T-cell (primary cell): ENCODE measurements around the gene CAPN14. TPM values are rescaled to one million over a fixed set of nuclear protein-coding genes. Genes with fewer than 3 reads are reported as not detected.

Experiments
- ATAC-seq, 4 experiments: fragments of 200-7000 bp in 3 of 4; fragments of 150-1000 bp in 1 of 4; cut with Tn5 transposase; replicated peaks in 1 of 4; 1 replicate in 3 of 4; 2 replicates in 1 of 4; pipeline ENCODE4 v1.10.0; 2021; ENCODE audit warnings: moderate library complexity in 3 of 4, mild to moderate bottlenecking in 2 of 4, moderate number of reproducible peaks in 1 of 4
- CTCF ChIA-PET, 2 donors: fragments of 300-600 bp; sonication (Branson Sonifier 250); formaldehyde crosslinking; loops; one replicate each; lab custom pipeline; 2022; ENCODE audit warnings: antibody characterized with exemption in 2 of 2; lab: Charles Lee
- POLR2A ChIA-PET, 2 donors: fragments of 300-600 bp; sonication (Branson Sonifier 250); formaldehyde crosslinking; loops; one replicate each; lab custom pipeline; 2022; ENCODE audit warnings: antibody characterized with exemption in 2 of 2; lab: Charles Lee
- DNase-seq, 35 experiments: peaks; one replicate each; pipeline versions ENCODE4 v3.0.0 to v3.0.0-alpha.2; 2013 to 2023
- H3K27ac ChIP-seq: one replicate; pipeline ENCODE4 v1.5.1; 2013; ENCODE audit warnings: low read length
- H3K27me3 ChIP-seq, 2 experiments: replicated peaks in 1 of 2; 1 replicate in 1 of 2; 2 replicates in 1 of 2; pipeline versions ENCODE4 v1.6.1 to v1.7.0; 2013; ENCODE audit warnings: low read length in 1 of 2, mixed read lengths in 1 of 2; ENCODE audit not compliant: control insufficient read depth in 2 of 2, insufficient read depth in 2 of 2; ENCODE audit errors: extremely low read depth in 1 of 2
- H3K36me3 ChIP-seq, 2 donors: 1 replicate in 1 of 2; 2 replicates in 1 of 2; pipeline versions ENCODE4 v1.6.1 to v1.7.0; 2013; ENCODE audit warnings: low read length in 1 of 2; ENCODE audit not compliant: control insufficient read depth in 2 of 2, insufficient read depth in 1 of 2; ENCODE audit errors: extremely low read depth in 1 of 2
- H3K4me1 ChIP-seq, 2 experiments: 1 replicate in 1 of 2; 2 replicates in 1 of 2; pipeline versions ENCODE4 v1.6.1 to v1.7.0; 2013; ENCODE audit warnings: low read length in 2 of 2, mixed read lengths in 1 of 2; ENCODE audit not compliant: insufficient read depth in 2 of 2, control insufficient read depth in 1 of 2; ENCODE audit errors: extremely low read depth in 1 of 2
- H3K4me3 ChIP-seq, 2 donors: 1 replicate in 1 of 2; 2 replicates in 1 of 2; pipeline versions ENCODE4 v1.5.1 to v1.7.0; 2013; ENCODE audit warnings: mild to moderate bottlenecking in 2 of 2, low read length in 1 of 2, moderate library complexity in 1 of 2; ENCODE audit not compliant: control insufficient read depth in 1 of 2; ENCODE audit errors: extremely low read depth in 1 of 2
- H3K9me3 ChIP-seq: 2 replicates; pipeline ENCODE4 v1.7.0; 2013
- H3K27ac Mint-ChIP-seq, 2 donors: one replicate each; pipeline ENCODE4 v1.8.0; 2020 to 2021; ENCODE audit warnings: mild to moderate bottlenecking in 2 of 2, mixed read lengths in 2 of 2
- H3K27me3 Mint-ChIP-seq, 2 donors: one replicate each; pipeline ENCODE4 v1.8.0; 2021 to 2022; ENCODE audit warnings: mixed read lengths in 2 of 2
- H3K36me3 Mint-ChIP-seq: one replicate; pipeline ENCODE4 v1.8.0; 2021; ENCODE audit warnings: mixed read lengths
- H3K4me1 Mint-ChIP-seq, 3 donors: one replicate each; pipeline ENCODE4 v1.8.0; 2020 to 2022; ENCODE audit warnings: mixed read lengths in 3 of 3, mild to moderate bottlenecking in 1 of 3
- H3K4me3 Mint-ChIP-seq, 3 donors: one replicate each; pipeline ENCODE4 v1.8.0; 2020 to 2022; ENCODE audit warnings: mild to moderate bottlenecking in 3 of 3, mixed read lengths in 3 of 3, moderate library complexity in 3 of 3
- H3K9me3 Mint-ChIP-seq, 3 donors: one replicate each; pipeline ENCODE4 v1.8.0; 2020 to 2022; ENCODE audit warnings: mixed read lengths in 3 of 3
- WGBS: methylation state at CpG from one replicate; pipeline ENCODE4 v1.1.5; 2013; ENCODE audit warnings: missing lambda C conversion rate; ENCODE audit not compliant: insufficient coverage; 5-methylcytosine and 5-hydroxymethylcytosine counted together
- total RNA-seq, 35 experiments: library from RNA in 6 of 35; stranded (reverse) in 6 of 35; fragments of 120-200 nt in 1 of 35; gene quantifications; one replicate each; pipeline versions ENCODE4 v1.2.1 to v1.2.4 and lab custom pipeline; 2013 to 2026

Gene CAPN14
- total RNA-seq, 5 donors from 2014 or later (not counting 1 experiment from before 2014, with no cell fraction given), result 0.15 to 0.76 (median 0.55) TPM

- peaks cover 0 to 28% of the 10 kb centered on the region in 2 experiments for H3K27me3 ChIP-seq
- WGBS, result 100% methylated on average over 1 of the region's 4 CpGs
- Mint-ChIP-seq H3K9me3 (no peaks in the 10 kb centered on the region), H3K36me3 (no peaks in the 10 kb centered on the region), H3K4me3 (no peak overlapping the region), H3K4me1 (peaks cover 10 to 11% (median 10%) of the 10 kb centered on the region in 3 donors), H3K27ac (no peak overlapping the region), H3K27me3 (peaks cover 30 to 45% of the 10 kb centered on the region in 2 donors)
- peaks cover 2 to 14% of the 10 kb centered on the region in 2 experiments for H3K4me1 ChIP-seq
- no peak for DNase-seq
- H3K36me3 ChIP-seq, result no peaks in the 10 kb centered on the region
- H3K27ac ChIP-seq, result no peak overlapping the region
- no peak for ATAC-seq
- POLR2A ChIA-PET, result no interaction called here
- no peak overlapping the region for H3K4me3 ChIP-seq
- CTCF ChIA-PET, result no interaction called here
- H3K9me3 ChIP-seq, result no peaks in the 10 kb centered on the region
Measured at GRCh38 chr2:31139671-31140070, 77.6 kb downstream of the CAPN14 start.

GRCh38 chr2:31138037-31138962 is 79.0 kb downstream of the CAPN14 start, which contains the start of gene GALNT14:
TSS of gene GALNT14 (minus strand) at chr2:31138440. CDS start at chr2:31138086, 354 bp downstream.
- ChIA-PET POLR2A (no interaction called here), CTCF (no interaction called here)
- Mint-ChIP-seq H3K4me1 (peaks cover 10 to 11% (median 10%) of the 10 kb centered on the region in 3 donors), H3K4me3 (peak within 1 kb of the TSS; percentile 53 to 65 (median 62)), H3K27me3 (peaks cover 37 to 59% of the 10 kb centered on the region in 2 donors), H3K27ac (no peak within 1 kb of the TSS), H3K36me3 (no peaks in the 10 kb centered on the region), H3K9me3 (no peaks in the 10 kb centered on the region)
- DNase-seq, result peak in 12 of 35 experiments; percentile 4 to 36 (median 10)
- no peaks in the 10 kb centered on the region for H3K36me3 ChIP-seq
- H3K4me1 ChIP-seq, result peaks cover 2 to 14% of the 10 kb centered on the region in 2 experiments
- peaks cover 0 to 37% of the 10 kb centered on the region in 2 experiments for H3K27me3 ChIP-seq
- H3K9me3 ChIP-seq, result no peaks in the 10 kb centered on the region
- WGBS, result 2% methylated on average over 94 of the region's 95 CpGs
- peak; percentile 20 to 59 (median 58) for ATAC-seq
- H3K27ac ChIP-seq, result no peak within 1 kb of the TSS
- H3K4me3 ChIP-seq, result peak within 1 kb of the TSS; percentile 34 to 78

GRCh38 chr2:31137211-31138036 is 79.9 kb downstream of the CAPN14 start:
- Histone ChIP-seq H3K4me1 (peaks cover 2 to 14% of the 10 kb centered on the region in 2 experiments), H3K27ac (no peak overlapping the region), H3K9me3 (no peaks in the 10 kb centered on the region), H3K4me3 (peak overlapping the region; percentile 34 to 78), H3K36me3 (no peaks in the 10 kb centered on the region), H3K27me3 (peaks cover 0 to 37% of the 10 kb centered on the region in 2 experiments)
- POLR2A ChIA-PET, result no interaction called here
- DNase-seq, result no peak
- Mint-ChIP-seq H3K27ac (no peak overlapping the region), H3K36me3 (no peaks in the 10 kb centered on the region), H3K27me3 (peaks cover 41 to 64% of the 10 kb centered on the region in 2 donors), H3K4me3 (peak overlapping the region; percentile 62 to 65 (median 62)), H3K9me3 (no peaks in the 10 kb centered on the region), H3K4me1 (peaks cover 10 to 11% (median 10%) of the 10 kb centered on the region in 3 donors)
- WGBS, result under 1% methylated on average over 71 of the region's 72 CpGs
- CTCF ChIA-PET, result no interaction called here
- no peak for ATAC-seq

- 35% methylated on average over 6 of the region's 10 CpGs for WGBS
- no peaks in the 10 kb centered on the region for H3K36me3 Mint-ChIP-seq
- ATAC-seq (no peak), DNase-seq (no peak)
- H3K9me3 ChIP-seq, result no peaks in the 10 kb centered on the region
- H3K4me1 ChIP-seq, result peaks cover 2 to 14% of the 10 kb centered on the region in 2 experiments
- H3K27ac Mint-ChIP-seq, result no peak overlapping the region
- H3K4me3 ChIP-seq, result peak overlapping the region in 1 of 2 donors; percentile 78
- H3K4me3 Mint-ChIP-seq, result peak overlapping the region; percentile 62 to 65 (median 62)
- H3K27me3 ChIP-seq, result peaks cover 0 to 37% of the 10 kb centered on the region in 2 experiments
- peaks cover 10 to 11% (median 10%) of the 10 kb centered on the region in 3 donors for H3K4me1 Mint-ChIP-seq
- H3K27me3 Mint-ChIP-seq, result peaks cover 42 to 65% of the 10 kb centered on the region in 2 donors
- CTCF ChIA-PET, result no interaction called here
- no peak overlapping the region for H3K27ac ChIP-seq
- POLR2A ChIA-PET, result no interaction called here
- H3K9me3 Mint-ChIP-seq, result no peaks in the 10 kb centered on the region
- H3K36me3 ChIP-seq, result no peaks in the 10 kb centered on the region
Measured at GRCh38 chr2:31136732-31137131, 80.6 kb downstream of the CAPN14 start.

GRCh38 chr2:31136000-31136399 is 81.3 kb downstream of the CAPN14 start:
- H3K27me3 ChIP-seq, result peaks cover 0 to 37% of the 10 kb centered on the region in 2 experiments
- Mint-ChIP-seq H3K9me3 (no peaks in the 10 kb centered on the region), H3K27me3 (peaks cover 44 to 62% of the 10 kb centered on the region in 2 donors), H3K4me1 (peaks cover 10 to 11% (median 10%) of the 10 kb centered on the region in 3 donors), H3K4me3 (peak overlapping the region in 1 of 3 donors; percentile 65), H3K27ac (no peak overlapping the region), H3K36me3 (no peaks in the 10 kb centered on the region)
- ATAC-seq (no peak), DNase-seq (no peak)
- H3K4me1 ChIP-seq, result peaks cover 2 to 14% of the 10 kb centered on the region in 2 experiments
- no peaks in the 10 kb centered on the region for H3K36me3 ChIP-seq
- H3K4me3 ChIP-seq, result no peak overlapping the region
- CTCF ChIA-PET, result no interaction called here
- no peak overlapping the region for H3K27ac ChIP-seq
- no peaks in the 10 kb centered on the region for H3K9me3 ChIP-seq
- WGBS, result 29% methylated on average over 1 of the region's 3 CpGs
- POLR2A ChIA-PET, result no interaction called here

- H3K36me3 Mint-ChIP-seq, result no peaks in the 10 kb centered on the region
- POLR2A ChIA-PET, result no interaction called here
- CTCF ChIA-PET, result interaction anchor here in 1 of 2 donors (0.7 kb wide), 1 partner anchor 143 kb away, joined by 3 read pairs; no protein-coding TSS in a partner anchor
- H3K4me3 ChIP-seq, result no peak overlapping the region
- peaks cover 46 to 57% of the 10 kb centered on the region in 2 donors for H3K27me3 Mint-ChIP-seq
- H3K4me1 Mint-ChIP-seq, result peaks cover 10 to 11% (median 10%) of the 10 kb centered on the region in 3 donors
- WGBS, result 83% methylated on average over 1 of the region's 5 CpGs
- no peak overlapping the region for H3K4me3 Mint-ChIP-seq
- H3K4me1 ChIP-seq, result peaks cover 2 to 14% of the 10 kb centered on the region in 2 experiments
- DNase-seq (no peak), ATAC-seq (no peak)
- H3K9me3 ChIP-seq, result no peaks in the 10 kb centered on the region
- H3K27me3 ChIP-seq, result peaks cover 0 to 42% of the 10 kb centered on the region in 2 experiments
- no peak overlapping the region for H3K27ac ChIP-seq
- H3K27ac Mint-ChIP-seq, result no peak overlapping the region
- no peaks in the 10 kb centered on the region for H3K9me3 Mint-ChIP-seq
- no peaks in the 10 kb centered on the region for H3K36me3 ChIP-seq
Measured at GRCh38 chr2:31134480-31134879, 82.8 kb downstream of the CAPN14 start.
